Fibroblast of lung (primary cell): ENCODE measurements around the gene XYLT1.

Experiments
- CTCF ChIP-seq, 2 donors: IDR thresholded peaks in 1 of 2; conservative IDR thresholded peaks in 1 of 2; 1 replicate in 1 of 2; 2 replicates in 1 of 2; pipeline ENCODE4 v1.5.1; 2011 to 2012; ENCODE audit warnings: low read length in 2 of 2, control low read depth in 1 of 2, inconsistent platforms in 1 of 2, low read depth in 1 of 2, mild to moderate bottlenecking in 1 of 2
- EZH2 ChIP-seq: IDR thresholded peaks from 2 replicates; pipeline ENCODE4 v1.5.1; 2012; ENCODE audit warnings: low read length, control low read depth, mild to moderate bottlenecking; ENCODE audit errors: missing control alignments

DNA sequence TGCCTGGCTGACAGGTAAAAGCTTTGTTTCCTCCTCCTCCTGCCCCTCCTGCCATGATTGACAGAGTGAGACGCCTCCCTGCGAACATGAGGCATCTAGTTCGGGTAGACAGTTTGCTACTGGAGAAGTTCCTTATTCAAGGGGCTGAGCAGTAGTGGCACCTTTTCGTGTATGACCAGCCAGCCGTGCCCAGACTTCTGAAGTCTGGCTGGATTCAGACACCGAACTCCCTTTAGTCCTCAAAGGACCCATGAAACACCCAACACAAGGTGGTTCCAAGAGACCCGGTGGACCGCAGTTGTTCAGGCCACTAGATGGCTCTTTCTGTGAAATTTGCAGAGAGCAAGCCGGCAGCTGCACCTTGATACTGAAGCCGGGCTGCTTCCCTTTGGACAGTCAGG is 192.8 kb downstream of the XYLT1 start:
- peak; percentile 25 to 36 for TF ChIP-seq CTCF (conservative IDR thresholded peaks at IDR 0.05 in 1 of 2, IDR thresholded peaks at IDR 0.05 in 1 of 2; ENCODE audit: low read depth in 1 of 2, low read length in 2 of 2)
- no peak for TF ChIP-seq EZH2
